Effector CD8-positive, alpha-beta T cell (primary cell): ENCODE data around the gene RABGAP1L.
"Not testable (repeated sequence)": the region's sequence is repeated elsewhere in the genome, so short reads cannot be mapped to it uniquely, and the experiment has no call there.

ENCODE experiments used
- DNase-seq: peaks from one replicate; lab custom pipeline; 2025; lab: John Stamatoyannopoulos, UW

The RABGAP1L gene

DNA sequence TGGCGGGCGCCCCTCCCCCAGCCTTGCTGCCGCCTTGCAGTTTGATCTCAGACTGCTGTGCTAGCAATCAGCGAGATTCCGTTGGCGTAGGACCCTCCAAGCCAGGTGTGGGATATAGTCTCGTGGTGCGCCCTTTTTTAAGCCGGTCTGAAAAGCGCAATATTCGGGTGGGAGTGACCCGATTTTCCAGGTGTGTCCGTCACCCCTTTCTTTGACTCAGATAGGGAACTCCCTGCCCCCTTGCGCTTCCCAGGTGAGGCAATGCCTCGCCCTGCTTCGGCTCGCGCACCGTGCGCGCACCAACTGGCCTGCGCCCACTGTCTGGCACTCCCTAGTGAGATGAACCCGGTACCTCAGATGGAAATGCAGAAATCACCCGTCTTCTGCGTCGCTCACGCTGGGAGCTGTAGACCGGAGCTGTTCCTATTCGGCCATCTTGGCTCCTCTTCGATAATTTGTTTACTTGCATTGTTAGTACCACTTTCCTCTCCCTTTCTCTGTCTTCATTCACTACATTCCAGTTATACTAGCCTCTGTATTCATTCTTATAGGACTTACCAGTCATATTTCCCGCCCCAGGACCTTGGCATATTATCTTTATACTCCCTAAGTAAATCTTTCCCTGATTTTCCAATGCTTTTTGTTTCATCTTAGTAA is 79.7 kb downstream of the RABGAP1L start:
- DNase-seq = not testable (repeated sequence)

DNA sequence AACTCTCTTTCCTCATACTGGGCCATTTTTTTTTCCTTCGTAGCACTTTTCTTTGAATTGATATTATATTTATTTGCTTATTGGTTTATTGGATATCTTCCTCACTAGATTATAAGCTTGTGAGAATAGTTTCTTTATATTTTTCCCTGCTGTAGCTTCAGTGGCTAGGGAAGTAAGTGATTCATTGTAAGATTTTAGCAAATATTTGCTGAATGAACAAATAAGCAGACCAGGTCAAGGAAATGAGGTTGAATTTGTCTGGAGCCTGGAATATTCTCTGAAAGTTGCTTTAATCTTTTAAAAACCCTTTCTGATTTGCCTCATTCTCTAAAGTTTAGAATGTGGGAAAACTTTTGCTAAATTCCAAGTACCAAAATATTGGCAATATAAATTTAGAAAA is 80.2 kb downstream of the RABGAP1L start:
- DNase-seq = no peak

GRCh38 chr1:174242856-174243255 is 83.5 kb downstream of the RABGAP1L start:
- no peak for DNase-seq

DNA sequence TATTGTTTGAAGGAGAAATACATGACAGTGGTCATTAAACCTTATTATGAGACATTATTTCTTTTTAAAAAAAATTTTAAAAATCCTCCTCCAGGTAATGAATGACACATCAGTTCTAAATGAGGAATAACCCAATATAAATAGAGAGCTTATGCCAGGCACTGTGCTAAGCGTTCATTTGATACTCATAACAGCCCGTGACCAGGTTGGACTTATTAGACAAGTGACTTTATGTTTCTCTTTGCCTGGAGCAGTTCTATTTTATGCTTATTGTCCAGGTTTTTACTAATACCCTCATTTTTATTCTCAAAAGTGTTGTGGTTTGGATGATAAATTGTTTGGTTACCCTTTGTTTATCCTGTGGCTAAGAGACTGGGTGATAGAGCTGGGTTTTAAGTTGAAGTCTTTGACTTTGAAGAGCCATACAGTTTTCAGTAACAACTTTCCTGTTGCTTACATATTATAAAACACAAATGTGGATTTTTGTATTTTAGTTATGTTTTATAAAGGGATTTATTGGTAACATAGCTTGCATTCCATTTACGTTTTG is 84.2 kb downstream of the RABGAP1L start:
- DNase-seq = no peak

DNA sequence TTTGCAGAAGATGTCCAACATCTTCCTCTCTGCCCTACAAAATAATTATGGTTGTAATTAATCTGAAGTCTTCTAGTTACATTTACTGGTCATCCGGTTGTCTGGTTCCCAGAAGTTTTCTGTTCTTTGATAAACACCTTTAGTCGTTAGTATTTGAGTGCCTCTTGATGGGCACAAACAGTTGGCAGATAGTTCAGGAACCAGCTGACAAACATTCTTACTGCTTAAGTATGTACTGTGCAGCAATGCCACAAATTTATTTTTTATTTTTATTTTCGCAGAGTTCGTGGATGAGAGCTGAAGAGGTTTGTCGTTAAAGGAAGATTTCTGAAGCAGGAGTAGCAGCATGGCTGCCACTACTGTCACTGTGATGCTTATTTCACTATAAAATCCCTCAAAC is 84.7 kb downstream of the RABGAP1L start:
- no peak for DNase-seq

DNA sequence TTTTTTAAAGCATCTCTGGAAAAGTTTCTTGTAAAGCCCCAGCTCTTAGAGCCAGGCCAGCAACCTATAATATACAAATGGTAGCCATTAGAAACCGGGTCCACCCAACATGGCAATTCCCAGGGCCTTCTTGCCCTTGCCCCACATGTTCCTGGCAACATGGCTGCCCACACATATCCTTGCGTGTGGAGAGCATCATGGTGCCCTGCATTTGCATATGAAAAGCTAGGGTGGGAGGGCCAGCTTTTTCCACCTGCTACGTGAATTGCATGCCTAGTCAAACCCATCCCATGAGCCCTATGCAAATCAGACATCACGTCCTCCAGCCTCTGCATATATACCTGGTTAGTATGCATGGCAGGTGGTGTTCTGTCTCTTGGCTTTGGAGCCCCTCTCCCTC is 88.2 kb downstream of the RABGAP1L start:
- DNase-seq = no peak

DNA sequence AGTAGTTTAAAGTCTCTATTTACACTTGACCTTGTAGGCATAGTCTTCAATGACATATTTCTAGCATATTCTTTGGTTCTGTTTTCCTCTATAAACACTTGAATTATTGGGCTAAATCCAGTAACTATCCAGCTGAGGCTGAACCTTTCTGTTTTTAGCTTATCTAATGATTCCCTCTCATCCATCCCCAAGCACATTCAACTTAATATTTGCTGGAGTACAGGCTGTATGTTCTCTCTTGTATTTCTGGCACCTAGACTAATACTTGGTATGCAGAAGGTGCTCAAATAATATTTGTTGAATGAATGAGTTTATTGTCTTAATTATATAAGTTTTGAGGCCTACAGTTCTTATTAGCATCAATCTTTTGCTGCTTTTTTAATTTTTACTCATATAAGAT is 88.7 kb downstream of the RABGAP1L start:
- no peak for DNase-seq

- not testable (repeated sequence) for DNase-seq
These were observed 97.1 kb downstream of the RABGAP1L start for GRCh38 chr1:174256386-174256785.

GRCh38 chr1:174258148-174258550 is 98.8 kb downstream of the RABGAP1L start:
- no peak for DNase-seq

- no peak for DNase-seq
These were observed 103.3 kb downstream of the RABGAP1L start for GRCh38 chr1:174262349-174263241.

- no peak for DNase-seq
These were observed 106.0 kb downstream of the RABGAP1L start for GRCh38 chr1:174265282-174265681.

DNA sequence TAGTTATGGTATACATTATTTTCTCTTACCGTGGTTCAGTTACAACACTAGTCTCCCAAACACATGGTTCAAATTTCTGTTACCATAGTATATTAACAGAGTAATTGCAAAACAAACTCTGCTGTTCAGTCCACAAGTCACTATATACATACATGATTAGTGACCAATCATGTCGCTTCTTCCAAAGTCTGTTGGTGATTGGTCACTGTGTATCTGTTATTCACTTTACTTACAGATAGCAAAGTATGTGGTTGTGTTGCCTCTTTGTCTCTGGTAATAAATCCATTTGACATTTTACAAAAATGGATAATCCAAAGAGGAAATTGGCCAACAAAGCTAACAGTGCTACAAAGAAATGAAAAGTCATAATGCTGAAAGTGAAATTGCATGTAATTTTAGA is 107.2 kb downstream of the RABGAP1L start:
- DNase-seq = no peak

DNA sequence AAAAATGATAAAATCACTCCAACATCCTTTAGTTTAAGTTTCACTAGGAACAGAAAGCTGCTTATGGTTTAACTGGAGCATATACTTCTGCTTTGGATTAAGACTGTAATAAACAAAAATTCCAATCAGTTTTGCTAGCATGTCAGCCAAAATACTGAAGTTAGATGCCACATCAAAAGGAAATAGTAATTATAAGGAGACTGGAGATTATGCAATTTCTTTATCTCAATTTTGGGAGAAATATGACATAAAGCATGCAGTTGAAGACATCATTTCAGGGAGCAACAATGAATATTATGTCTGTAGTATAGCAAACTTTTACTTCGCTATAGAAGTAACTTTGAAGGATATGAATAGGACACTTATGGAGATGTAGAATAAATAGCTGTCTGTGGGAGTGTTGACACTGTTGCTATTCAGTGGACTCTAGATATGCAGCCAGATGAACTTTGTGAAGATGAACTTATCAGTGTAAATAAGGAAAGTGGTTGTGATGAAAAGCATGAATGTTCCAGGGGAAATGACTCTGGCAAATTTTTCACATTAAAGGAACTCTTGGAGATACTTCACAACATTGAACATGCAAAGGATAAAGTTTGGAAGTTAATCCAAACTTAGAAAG is 107.8 kb downstream of the RABGAP1L start:
- no peak for DNase-seq

- no peak for DNase-seq
These were observed 110.8 kb downstream of the RABGAP1L start for GRCh38 chr1:174269989-174270651.

DNA sequence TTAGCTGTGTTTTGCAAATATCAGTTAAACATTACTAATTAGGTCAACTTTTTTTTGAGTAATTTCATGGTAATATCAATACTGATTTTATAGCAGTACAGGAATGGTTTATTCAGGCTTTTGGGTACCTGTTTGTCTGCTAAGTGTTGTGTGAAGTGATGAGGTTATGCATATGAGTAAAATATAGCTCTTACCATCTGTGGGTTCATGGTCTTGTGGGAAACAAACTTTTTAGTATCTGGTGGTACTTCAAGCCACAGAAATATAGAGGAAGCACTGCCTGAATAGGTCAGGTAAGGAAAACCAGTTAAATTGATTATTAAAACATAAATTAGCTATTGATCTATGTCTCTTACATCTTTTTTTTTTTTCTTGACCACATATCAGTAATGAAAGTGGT is 113.9 kb downstream of the RABGAP1L start:
- no peak for DNase-seq

DNA sequence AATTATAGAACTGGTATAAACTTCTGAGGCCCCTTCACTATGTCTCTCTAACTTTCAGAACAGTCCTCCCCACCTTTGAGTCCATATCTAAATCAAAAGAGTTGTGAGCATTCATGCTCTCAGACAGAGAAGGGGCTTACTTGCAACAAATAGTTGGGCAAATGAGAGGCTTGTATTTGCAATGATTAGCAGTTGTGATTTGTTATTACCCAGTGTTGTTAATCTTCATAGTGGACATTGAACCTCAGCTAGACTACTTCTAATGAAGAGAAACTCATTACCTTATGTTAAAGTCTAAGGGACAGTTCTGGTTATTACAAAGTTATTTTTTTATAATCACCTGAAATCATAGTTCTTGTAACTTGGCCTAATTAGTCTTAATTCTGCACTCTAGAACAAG is 114.5 kb downstream of the RABGAP1L start:
- no peak for DNase-seq

GRCh38 chr1:174274452-174274851 is 115.1 kb downstream of the RABGAP1L start:
- no peak for DNase-seq

GRCh38 chr1:174274884-174275283 is 115.6 kb downstream of the RABGAP1L start:
- no peak for DNase-seq

DNA sequence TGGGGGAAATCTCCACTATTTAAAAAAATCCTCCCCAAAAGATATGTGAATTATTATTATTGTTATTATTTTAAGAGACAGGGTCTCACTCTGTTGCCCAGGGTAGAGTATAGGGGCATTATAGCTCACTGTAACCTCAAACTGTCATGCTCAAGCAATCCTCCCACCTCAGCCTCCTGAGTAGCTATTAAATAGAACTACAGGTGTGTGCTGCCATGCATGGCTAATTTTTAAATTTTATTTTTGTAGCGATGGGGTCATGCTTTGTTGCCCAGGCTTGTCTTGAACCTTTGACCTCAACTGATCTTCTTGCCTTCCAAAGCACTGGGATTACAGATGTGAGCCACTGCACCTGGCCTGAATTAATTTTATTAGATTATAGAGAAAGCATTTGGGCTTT is 116.8 kb downstream of the RABGAP1L start:
- no peak for DNase-seq

- DNase-seq = no peak
These were observed 124.7 kb downstream of the RABGAP1L start for GRCh38 chr1:174284052-174284451.

- no peak for DNase-seq
These were observed 126.7 kb downstream of the RABGAP1L start for GRCh38 chr1:174286042-174286441.
